Right lobe of liver (tissue), 6 donors: ENCODE results near the gene RAB27B. TPM values are rescaled to one million over a fixed set of nuclear protein-coding genes. Genes with fewer than 3 reads are reported as not detected.

Experiments
- ATAC-seq, 4 donors: fragments of 200-7000 bp; cut with Tn5 transposase; one replicate each; pipeline ENCODE4 v1.9.1; 2020; ENCODE audit warnings: mild to moderate bottlenecking in 4 of 4, moderate library complexity in 4 of 4
- DNase-seq, 3 donors: peaks; one replicate each; pipeline ENCODE4 v3.0.0-alpha.2; 2020
- H3K27ac ChIP-seq, 3 donors: fragments of 200-600 bp; one replicate each; pipeline ENCODE4 v1.8.0; 2022
- H3K27me3 ChIP-seq, 2 donors: fragments of 200-600 bp; one replicate each; pipeline ENCODE4 v1.8.0; 2022
- H3K36me3 ChIP-seq, 4 donors: fragments of 200-600 bp; sonication (generic) in 1 of 4; one replicate each; pipeline versions ENCODE4 v1.5.1 to v1.8.0; 2017 to 2022; ENCODE audit warnings: control low read depth in 1 of 4
- H3K4me1 ChIP-seq, 4 donors: fragments of 200-600 bp; sonication (generic) in 1 of 4; one replicate each; pipeline versions ENCODE4 v1.5.1 to v1.8.0; 2017 to 2022; ENCODE audit warnings: control low read depth in 1 of 4
- H3K4me3 ChIP-seq, 3 donors: fragments of 200-600 bp; one replicate each; pipeline ENCODE4 v1.8.0; 2022
- H3K9me3 ChIP-seq, 4 donors: fragments of 200-600 bp; sonication (generic) in 1 of 4; one replicate each; pipeline versions ENCODE4 v1.5.1 to v1.8.0; 2017 to 2022; ENCODE audit warnings: control low read depth in 1 of 4
- CTCF ChIP-seq, 4 donors: fragments of 200-600 bp in 3 of 4; fragments of 450-650 bp in 1 of 4; IDR thresholded peaks; one replicate each; pipeline versions ENCODE4 v1.5.1 to v1.8.0; 2016 to 2022; ENCODE audit warnings: antibody characterized with exemption in 4 of 4, mild to moderate bottlenecking in 2 of 4
- POLR2A ChIP-seq: fragments of 450-650 bp; IDR thresholded peaks from one replicate; pipeline ENCODE4 v1.6.1; 2017; ENCODE audit warnings: antibody characterized with exemption, mild to moderate bottlenecking
- WGBS: methylation state at CpG from one replicate; pipeline ENCODE4 v1.1.6; 2018; ENCODE audit warnings: low coverage, low lambda C conversion rate; ENCODE audit not compliant: insufficient coverage; ENCODE audit errors: missing lambda C conversion rate; 5-methylcytosine and 5-hydroxymethylcytosine counted together
- intact Hi-C, 2 donors: fragments of 100-400 bp; cut with DNase I; formaldehyde crosslinking; loops; one replicate each; pipeline versions ENCODE4 v1.11.2 to v1.14.1; 2022
- total RNA-seq, 6 experiments: library from RNA; depleted of rRNA in 2 of 6; stranded (reverse); fragments of >200 nt in 2 of 6; fragmentation: NEBNext Ultra II Directional in 3 of 6; extraction: Animal tissue kit (Norgen Biotek cat#: 25700) in 3 of 6; gene quantifications; one replicate each; pipeline versions ENCODE4 v1.1.0 to v1.2.4, GENCODE V29; 2016 to 2023
- donor health status: DM: no; HTN: yes; CAD: no.
- donor health status: DM: no; HTN: no; CAD: no.
- donor health status: DM: no; HTN: no; CAD: no.
- donor health status: DM: no; HTN: yes; CAD: no.
- donor health status: DM: no; HTN: yes; CAD: no.

The RAB27B gene
- total RNA-seq, 6 experiments from 2014 or later = 0.53 to 1.0 (median 0.85) TPM

GRCh38 chr18:54792079-54792478 lies 36.2 kb upstream of the RAB27B start:
- Histone ChIP-seq H3K4me3 (no peak overlapping the region), H3K9me3 (no peaks in the 10 kb centered on the region), H3K36me3 (no peaks in the 10 kb centered on the region), H3K27ac (no peak overlapping the region), H3K4me1 (no peaks in the 10 kb centered on the region), H3K27me3 (no peaks in the 10 kb centered on the region)
- DNase-seq = no peak
- 93% methylated on average over 6 of the region's 9 CpGs for WGBS
- TF ChIP-seq CTCF (IDR thresholded peaks at IDR 0.05) (no peak), POLR2A (no peak)
- ATAC-seq = no peak
- intact Hi-C loops = no loop called here

GRCh38 chr18:54794823-54795222 lies 33.5 kb upstream of the RAB27B start:
- no peak for DNase-seq
- H3K4me1 ChIP-seq = no peaks in the 10 kb centered on the region
- intact Hi-C loops = no loop called here
- no peak for ATAC-seq
- H3K36me3 ChIP-seq = no peaks in the 10 kb centered on the region
- H3K27ac ChIP-seq = no peak overlapping the region
- H3K27me3 ChIP-seq = no peaks in the 10 kb centered on the region
- no peak overlapping the region for H3K4me3 ChIP-seq
- no peaks in the 10 kb centered on the region for H3K9me3 ChIP-seq
- TF ChIP-seq CTCF (IDR thresholded peaks at IDR 0.05) = no peak
- no peak for TF ChIP-seq POLR2A
- WGBS = 86% methylated on average over 1 of the region's 1 CpG

GRCh38 chr18:54798186-54798585 lies 30.1 kb upstream of the RAB27B start:
- TF ChIP-seq POLR2A (no peak), CTCF (IDR thresholded peaks at IDR 0.05) (no peak)
- no peaks in the 10 kb centered on the region for H3K27me3 ChIP-seq

GRCh38 chr18:54801374-54801773 lies 26.9 kb upstream of the RAB27B start:
- ATAC-seq = peak; percentile 90 to 98 (median 92)
- no peaks in the 10 kb centered on the region for H3K36me3 ChIP-seq
- TF ChIP-seq POLR2A (no peak), CTCF (IDR thresholded peaks at IDR 0.05) (no peak)

More at GRCh38 chr18:54798186-54798585, 30.1 kb upstream of the RAB27B start:
- H3K27ac ChIP-seq = no peak overlapping the region
- ATAC-seq = no peak
- intact Hi-C loops = no loop called here
- 65% methylated on average over 3 of the region's 3 CpGs for WGBS
- H3K9me3 ChIP-seq = no peaks in the 10 kb centered on the region
- DNase-seq = no peak
- H3K4me1 ChIP-seq = peaks cover 0 to 15% (median 0%) of the 10 kb centered on the region in 4 donors
- no peaks in the 10 kb centered on the region for H3K36me3 ChIP-seq
- H3K4me3 ChIP-seq = no peak overlapping the region

GRCh38 chr18:54802178-54802577 lies 26.1 kb upstream of the RAB27B start:
- no peaks in the 10 kb centered on the region for H3K27me3 ChIP-seq
- peak; percentile 58 to 75 (median 62) for ATAC-seq
- no peaks in the 10 kb centered on the region for H3K9me3 ChIP-seq
- H3K36me3 ChIP-seq = no peaks in the 10 kb centered on the region
- H3K4me1 ChIP-seq = peaks cover 0 to 22% (median 0%) of the 10 kb centered on the region in 4 donors
- DNase-seq = no peak
- H3K4me3 ChIP-seq = no peak overlapping the region
- intact Hi-C loops = no loop called here
- TF ChIP-seq CTCF (IDR thresholded peaks at IDR 0.05) (no peak), POLR2A (no peak)
- WGBS = 40% methylated on average over 2 of the region's 2 CpGs
- H3K27ac ChIP-seq = peak overlapping the region; percentile 1 to 44 (median 39)

More at GRCh38 chr18:54801374-54801773, 26.9 kb upstream of the RAB27B start:
- 44% methylated on average over 1 of the region's 1 CpG for whole genome bisulfite sequencing
- Histone ChIP-seq H3K4me3 (no peak overlapping the region), H3K4me1 (peaks cover 0 to 22% (median 0%) of the 10 kb centered on the region in 4 donors), H3K9me3 (no peaks in the 10 kb centered on the region), H3K27ac (peak overlapping the region in 2 of 3 donors; percentile 39 to 44), H3K27me3 (no peaks in the 10 kb centered on the region)
- intact Hi-C loops = no loop called here
- peak in 2 of 3 donors; percentile 28 to 82 for DNase-seq
